NCI-H446 treated with DMSO at 0.1 percent for 48 hours (cell line): ENCODE results near the gene PAX8.
A peak's percentile ranks its signal among the peaks of the same experiment; 100 is the strongest.
"Not testable (repeated sequence)": the region's sequence is repeated elsewhere in the genome, so short reads cannot be mapped to it uniquely, and the experiment has no call there.

Source experiments
- DNase-seq: peaks from one replicate; lab custom pipeline; 2025; lab: John Stamatoyannopoulos, UW

The PAX8 gene

DNA sequence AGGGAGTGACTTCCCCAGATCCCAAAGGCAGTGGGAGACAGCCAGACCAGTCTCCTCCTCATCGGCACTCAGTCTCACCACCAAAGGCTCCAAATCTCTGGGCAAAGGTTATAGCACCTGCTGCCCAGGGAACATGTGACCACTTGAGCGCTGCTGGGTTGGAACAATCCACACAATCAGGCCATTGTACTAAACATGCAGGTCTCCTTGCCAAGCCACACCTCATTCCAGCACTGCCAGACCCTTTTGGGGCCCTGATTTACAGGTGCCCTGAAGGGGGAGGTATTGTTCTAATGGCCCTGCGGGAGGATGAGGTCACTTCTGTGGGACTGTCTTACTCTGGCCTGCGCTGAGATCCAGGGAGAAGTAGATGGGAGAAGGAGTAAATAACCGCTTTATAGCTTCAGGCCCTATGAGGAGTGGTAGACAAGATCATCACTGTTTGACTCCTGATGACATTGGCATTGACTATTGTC, 10.0 kb upstream of the PAX8 start:
- DNase-seq, result not testable (repeated sequence)

DNA sequence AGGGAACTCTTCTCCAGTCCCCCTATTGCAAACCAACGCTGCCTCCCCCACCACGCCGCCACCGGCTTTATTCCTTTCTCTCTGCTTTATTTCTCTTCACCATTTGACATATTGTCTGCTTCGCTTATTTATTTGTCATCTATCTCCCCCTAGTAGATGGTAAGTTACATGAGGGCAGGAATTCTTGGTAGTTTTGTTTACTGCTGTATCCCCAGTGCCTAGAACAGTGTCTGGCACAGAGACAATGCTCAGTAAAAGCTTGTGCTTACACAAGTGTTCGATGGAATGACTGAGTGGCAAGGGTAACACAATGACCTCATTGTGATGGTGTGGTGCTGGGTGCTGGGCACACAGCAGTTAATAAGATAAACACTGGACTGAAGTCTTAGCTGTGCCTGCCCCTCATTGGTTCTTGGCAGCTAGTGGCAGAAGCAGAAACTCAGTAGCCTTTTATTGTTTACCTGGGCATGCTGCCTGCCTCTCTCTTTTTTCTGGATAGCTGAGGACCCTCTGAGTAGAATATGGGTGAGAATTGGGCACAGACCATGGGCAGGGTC, 9.5 kb upstream of the PAX8 start:
- DNase-seq, result not testable (repeated sequence)

GRCh38 chr2:113285816-113286215, 7.1 kb upstream of the PAX8 start:
- no peak for DNase-seq

DNA sequence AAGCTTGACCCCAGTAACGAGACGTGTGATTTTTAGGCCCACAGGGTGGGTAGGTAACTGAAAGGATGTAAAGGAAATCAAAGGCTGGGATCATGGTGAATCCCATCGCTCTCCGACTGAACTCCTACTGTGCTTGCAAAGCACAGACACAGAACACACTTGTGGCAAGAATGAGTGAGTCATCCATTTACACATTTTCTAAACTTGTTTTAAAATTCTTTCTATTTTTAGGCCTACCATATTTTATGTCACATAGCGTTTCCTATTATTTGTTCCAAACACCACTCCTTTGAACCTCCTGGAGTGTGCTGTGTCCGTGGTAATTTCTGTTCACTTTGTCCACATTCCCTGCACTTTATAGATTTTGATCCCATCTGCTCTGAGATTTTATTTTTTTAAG, 6.3 kb upstream of the PAX8 start:
- DNase-seq, result not testable (repeated sequence)

GRCh38 chr2:113284476-113284875, 5.8 kb upstream of the PAX8 start:
- no peak for DNase-seq

- DNase-seq, result peak; percentile 4
Observed at GRCh38 chr2:113283704-113284284, 5.1 kb upstream of the PAX8 start.

DNA sequence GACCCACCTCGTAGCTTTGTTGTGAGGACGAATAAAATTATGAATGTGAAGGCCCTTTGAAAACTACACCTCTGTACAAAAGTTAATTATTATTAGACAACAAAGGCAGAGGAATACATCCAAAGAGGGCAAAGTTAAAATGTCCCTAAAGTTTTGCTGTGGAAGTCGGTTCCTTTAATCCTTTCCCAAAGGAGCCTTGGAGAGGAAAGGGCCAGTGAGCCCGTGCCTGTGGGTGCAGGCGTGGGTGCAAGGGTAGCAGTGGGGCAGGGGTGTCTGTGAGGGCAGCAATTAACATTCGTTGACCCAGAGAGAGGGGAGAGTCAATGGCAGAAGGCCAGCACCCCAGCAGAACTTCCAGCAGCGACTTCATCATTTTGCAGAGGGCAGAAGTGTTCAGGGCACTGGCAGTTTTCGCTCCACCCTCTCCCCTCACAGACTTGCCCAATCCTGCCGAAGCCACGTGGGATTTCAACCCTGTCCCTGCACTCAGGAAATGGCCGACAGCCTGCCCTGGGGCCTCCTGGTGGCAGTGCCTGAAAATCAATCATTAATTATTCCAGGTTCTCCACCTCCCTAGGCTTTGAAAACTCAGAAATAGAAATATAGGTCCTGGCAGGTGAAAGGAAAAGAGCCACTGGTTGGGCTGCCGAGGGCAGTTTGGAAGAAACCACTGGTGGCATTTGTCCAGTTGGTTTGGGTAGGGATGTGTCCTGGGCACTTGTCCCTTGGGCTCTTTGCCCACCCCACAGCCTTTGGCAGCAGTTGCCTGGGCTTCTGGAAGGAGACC, 4.2 kb upstream of the PAX8 start:
- DNase-seq, result no peak

DNA sequence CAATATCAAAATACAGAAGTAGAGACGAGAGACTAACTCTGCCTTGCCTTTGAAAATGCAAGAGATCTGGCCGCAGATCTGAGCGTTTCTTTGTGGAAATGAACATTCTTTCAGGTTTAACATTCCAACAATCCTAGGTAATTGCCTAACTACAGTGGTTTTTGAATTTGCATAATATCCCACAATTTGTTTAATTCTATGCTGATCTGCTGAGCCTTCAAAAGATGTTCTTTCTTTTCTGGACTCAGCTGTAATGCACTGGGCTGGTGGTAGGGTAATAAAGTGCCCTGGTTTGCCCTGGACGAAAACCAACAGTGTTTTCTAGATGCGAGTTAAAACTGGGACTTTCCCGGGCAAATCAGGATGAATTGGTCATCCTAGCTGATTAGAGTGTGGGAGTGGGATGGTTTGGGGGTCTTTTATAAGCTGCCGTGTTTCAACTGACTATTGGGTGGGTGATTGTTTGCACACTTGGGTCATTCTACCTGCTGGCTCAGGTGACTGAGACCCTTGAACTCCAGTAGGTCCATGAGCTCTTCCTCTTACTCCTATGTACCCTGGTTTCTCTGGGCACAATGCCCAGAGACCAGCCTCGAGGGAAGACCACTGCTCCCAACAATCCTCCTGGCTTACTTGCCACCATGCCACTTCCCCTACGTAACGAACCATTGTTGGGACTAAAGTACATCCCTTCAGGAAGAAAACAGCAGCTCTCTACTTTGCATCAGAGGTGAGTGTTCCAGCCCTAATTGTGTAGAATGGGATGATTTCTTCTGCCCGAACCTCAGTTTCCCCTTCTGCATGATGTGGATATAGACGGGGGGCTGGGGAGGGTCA, 3.4 kb upstream of the PAX8 start:
- DNase-seq, result no peak

- no peak for DNase-seq
Observed at GRCh38 chr2:113278073-113278741, 514 bp downstream of the PAX8 start.

- DNase-seq, result no peak
Observed at GRCh38 chr2:113277474-113278072, 1.1 kb downstream of the PAX8 start.

DNA sequence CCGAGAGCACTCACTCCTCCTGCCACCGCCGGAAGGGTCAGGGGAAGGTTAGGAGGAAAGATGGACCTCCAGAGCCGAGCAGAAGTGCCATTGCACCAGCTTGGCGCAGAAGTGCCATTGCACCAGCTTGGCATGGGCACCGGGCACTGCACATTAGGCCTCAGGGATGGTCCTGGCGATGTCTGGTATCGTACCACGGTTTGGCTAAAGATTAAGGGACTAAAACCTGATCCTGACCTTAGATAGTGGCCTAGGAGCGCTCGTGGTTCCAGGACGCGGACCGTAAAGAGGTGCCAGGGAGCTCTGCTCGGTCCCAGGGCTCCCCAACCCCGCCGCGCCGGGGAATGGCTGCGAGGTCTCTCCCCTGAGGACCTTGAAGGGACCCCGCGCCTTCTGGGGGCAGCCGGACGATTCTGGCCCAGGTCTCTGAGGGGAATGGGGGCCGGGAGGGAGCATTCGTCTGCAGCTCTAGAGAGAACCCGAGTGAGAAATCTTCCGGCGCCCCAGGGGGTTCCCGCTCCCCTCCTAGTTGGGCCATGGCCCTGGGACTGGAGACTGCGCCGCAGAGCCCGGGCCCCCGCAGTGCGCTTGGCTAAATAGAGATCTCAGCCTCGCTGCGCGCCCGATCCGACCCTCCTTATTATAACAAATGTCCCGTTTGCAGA, 1.8 kb downstream of the PAX8 start:
- no peak for DNase-seq

DNA sequence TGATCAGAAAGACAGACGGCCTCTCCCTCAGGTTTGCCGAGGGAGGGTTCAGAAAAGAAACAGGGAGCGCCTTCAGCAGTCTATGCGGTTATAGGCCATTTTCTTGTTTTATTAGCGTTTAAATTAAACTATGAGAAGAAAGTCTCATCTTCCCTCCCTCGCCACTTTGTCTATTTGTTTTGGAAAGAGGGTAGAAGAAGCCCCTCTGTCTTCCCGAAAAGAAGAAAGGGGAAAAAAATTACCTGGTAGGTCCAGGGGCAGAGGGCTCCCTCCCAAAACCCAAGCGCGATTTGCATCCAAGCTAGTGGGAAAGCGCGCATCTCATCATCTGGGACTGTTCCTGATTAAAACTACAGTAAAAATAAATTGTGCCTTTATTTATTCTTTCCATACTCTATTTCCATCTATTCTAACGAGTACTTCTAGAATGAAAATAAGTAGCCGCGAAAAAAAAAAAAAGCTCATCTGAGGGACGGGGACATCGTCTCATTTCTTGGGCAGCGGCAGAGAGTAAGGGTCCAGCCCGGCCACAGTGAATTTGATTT, 2.4 kb downstream of the PAX8 start:
- no peak for DNase-seq

- no peak for DNase-seq
Observed at GRCh38 chr2:113275556-113276215, 3.0 kb downstream of the PAX8 start.

DNA sequence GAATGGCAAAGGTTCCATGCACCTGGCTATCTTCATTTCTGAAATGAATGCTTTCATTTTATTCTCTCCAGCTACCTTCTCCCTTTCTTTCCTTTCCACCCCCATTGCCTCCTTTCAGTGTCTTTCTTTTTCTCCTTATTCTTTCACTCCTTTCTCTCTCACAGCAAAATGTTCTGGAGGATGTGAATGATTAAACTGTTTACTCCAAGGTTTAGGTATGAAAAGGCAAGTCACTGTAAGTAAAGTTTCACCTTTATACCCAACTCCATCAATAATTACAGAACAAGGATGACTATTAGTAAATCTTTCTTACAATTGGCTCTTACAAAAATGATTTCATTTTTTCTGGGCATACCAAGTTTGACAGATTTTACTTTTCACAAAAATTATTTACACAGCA, 4.3 kb downstream of the PAX8 start:
- no peak for DNase-seq

GRCh38 chr2:113273981-113274380, 4.7 kb downstream of the PAX8 start:
- DNase-seq, result no peak

GRCh38 chr2:113273027-113273551, 5.6 kb downstream of the PAX8 start:
- DNase-seq, result no peak

DNA sequence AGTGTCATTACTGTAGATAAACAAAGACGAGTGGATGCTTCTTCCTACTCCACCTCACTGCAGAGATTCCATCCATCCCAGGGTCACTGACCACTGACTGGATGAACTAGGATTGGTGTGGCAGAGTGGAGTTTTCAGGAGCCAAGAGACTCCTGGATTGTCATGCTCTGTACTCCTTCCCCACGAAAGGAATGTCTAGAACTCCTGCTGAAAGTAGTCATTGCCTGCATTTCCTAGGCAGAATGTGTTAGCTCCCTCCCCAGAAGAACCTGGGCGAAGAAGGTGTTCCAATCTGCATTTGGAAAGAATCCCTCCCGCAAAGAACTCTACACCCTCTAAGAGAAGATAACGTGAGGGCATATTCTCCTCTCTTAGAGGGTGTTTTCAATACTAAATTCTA, 6.2 kb downstream of the PAX8 start:
- no peak for DNase-seq

GRCh38 chr2:113268621-113269360, 9.9 kb downstream of the PAX8 start:
- no peak for DNase-seq

GRCh38 chr2:113266431-113266830, 12.3 kb downstream of the PAX8 start:
- DNase-seq, result no peak
